ENCODE results near the gene DDRGK1. TPM values are rescaled to one million over a fixed set of nuclear protein-coding genes. Genes with fewer than 3 reads are reported as not detected.
A peak's percentile ranks its signal among the peaks of the same experiment; 100 is the strongest.

The DDRGK1 gene
- total and polyA plus RNA-seq, 8 donors, result 2.3 to 108 (median 52.4) TPM

GRCh38 chr20:3167738-3168078, 36.8 kb downstream of the DDRGK1 start:
- no peak for DNase-seq
- intact Hi-C loops (cut with DNase I; ENCODE audit: low total_unique reads), result no loop called here
- peak overlapping the region; percentile 60 to 79 (median 72) for H3K27ac ChIP-seq
- peak overlapping the region; percentile 19 to 48 (median 38) for H3K4me3 ChIP-seq
- WGBS, 5 donors, result 25 to 37% (median 36%) methylated on average over 18 to 25 of the region's 25 CpGs
- peaks cover 0 to 5% (median 2%) of the 10 kb centered on the region in 4 donors for H3K36me3 ChIP-seq
- H3K27me3 ChIP-seq, result peaks cover 0 to 26% (median 0%) of the 10 kb centered on the region in 3 donors
- H3K9me3 ChIP-seq, result no peaks in the 10 kb centered on the region
- TF ChIP-seq EP300 (IDR thresholded peaks at IDR 0.05) (no peak), CTCF (IDR thresholded peaks at IDR 0.05) (no peak), POLR2A (IDR thresholded peaks at IDR 0.05) (no peak), POLR2AphosphoS5 (IDR thresholded peaks at IDR 0.05) (no peak)
- peaks cover 8 to 45% (median 34%) of the 10 kb centered on the region in 4 donors for H3K4me1 ChIP-seq

- peak overlapping the region in 1 of 5 donors; percentile 72 for H3K27ac ChIP-seq
- peaks cover under 1 to 43% (median 28%) of the 10 kb centered on the region in 4 donors for H3K4me1 ChIP-seq
- 92 to 100% (median 98%) methylated on average over 1 to 16 of the region's 16 CpGs for WGBS, 5 donors
- intact Hi-C loops (cut with DNase I; ENCODE audit: low total_unique reads), result no loop called here
- DNase-seq, result no peak
- H3K27me3 ChIP-seq, result peaks cover 0 to 22% (median 0%) of the 10 kb centered on the region in 3 donors
- H3K4me3 ChIP-seq, result peak overlapping the region in 1 of 4 donors; percentile 44
- H3K9me3 ChIP-seq, result no peaks in the 10 kb centered on the region
- peaks cover 0 to 5% (median 2%) of the 10 kb centered on the region in 4 donors for H3K36me3 ChIP-seq
- TF ChIP-seq POLR2A (IDR thresholded peaks at IDR 0.05), result no peak
- no peak for TF ChIP-seq EP300 (IDR thresholded peaks at IDR 0.05)
- TF ChIP-seq POLR2AphosphoS5 (IDR thresholded peaks at IDR 0.05), result no peak
- no peak for TF ChIP-seq CTCF (IDR thresholded peaks at IDR 0.05)
These were observed 37.6 kb downstream of the DDRGK1 start for GRCh38 chr20:3166913-3167342.

GRCh38 chr20:3166338-3166912, 38.1 kb downstream of the DDRGK1 start:
- 85 to 92% (median 91%) methylated on average over 7 to 13 of the region's 13 CpGs for WGBS, 5 donors
- no peaks in the 10 kb centered on the region for H3K9me3 ChIP-seq

More at GRCh38 chr20:3166338-3166912, 38.1 kb downstream of the DDRGK1 start:
- H3K4me1 ChIP-seq, result peaks cover 0 to 38% (median 27%) of the 10 kb centered on the region in 4 donors
- peaks cover 0 to 5% (median 2%) of the 10 kb centered on the region in 4 donors for H3K36me3 ChIP-seq
- peaks cover 0 to 22% (median 0%) of the 10 kb centered on the region in 3 donors for H3K27me3 ChIP-seq
- H3K4me3 ChIP-seq, result no peak overlapping the region
- intact Hi-C loops (cut with DNase I; ENCODE audit: low total_unique reads), result no loop called here
- TF ChIP-seq POLR2A (IDR thresholded peaks at IDR 0.05), result no peak
- TF ChIP-seq CTCF (IDR thresholded peaks at IDR 0.05), result no peak
- TF ChIP-seq EP300 (IDR thresholded peaks at IDR 0.05), result no peak
- TF ChIP-seq POLR2AphosphoS5 (IDR thresholded peaks at IDR 0.05), result no peak
- DNase-seq, result no peak
- H3K27ac ChIP-seq, result peak overlapping the region in 1 of 5 donors; percentile 72
